Activated T-cell treated with anti-CD3 and anti-CD28 coated beads for 1 hour (primary cell): Measurements from ENCODE around the gene ZNF287.
"Not testable (repeated sequence)": the region's sequence is repeated elsewhere in the genome, so short reads cannot be mapped to it uniquely, and the experiment has no call there.

Experiments
- DNase-seq: peaks from one replicate; pipeline ENCODE4 v3.0.0-alpha.2; 2020; ENCODE audit warnings: low read depth

ZNF287 gene

DNA sequence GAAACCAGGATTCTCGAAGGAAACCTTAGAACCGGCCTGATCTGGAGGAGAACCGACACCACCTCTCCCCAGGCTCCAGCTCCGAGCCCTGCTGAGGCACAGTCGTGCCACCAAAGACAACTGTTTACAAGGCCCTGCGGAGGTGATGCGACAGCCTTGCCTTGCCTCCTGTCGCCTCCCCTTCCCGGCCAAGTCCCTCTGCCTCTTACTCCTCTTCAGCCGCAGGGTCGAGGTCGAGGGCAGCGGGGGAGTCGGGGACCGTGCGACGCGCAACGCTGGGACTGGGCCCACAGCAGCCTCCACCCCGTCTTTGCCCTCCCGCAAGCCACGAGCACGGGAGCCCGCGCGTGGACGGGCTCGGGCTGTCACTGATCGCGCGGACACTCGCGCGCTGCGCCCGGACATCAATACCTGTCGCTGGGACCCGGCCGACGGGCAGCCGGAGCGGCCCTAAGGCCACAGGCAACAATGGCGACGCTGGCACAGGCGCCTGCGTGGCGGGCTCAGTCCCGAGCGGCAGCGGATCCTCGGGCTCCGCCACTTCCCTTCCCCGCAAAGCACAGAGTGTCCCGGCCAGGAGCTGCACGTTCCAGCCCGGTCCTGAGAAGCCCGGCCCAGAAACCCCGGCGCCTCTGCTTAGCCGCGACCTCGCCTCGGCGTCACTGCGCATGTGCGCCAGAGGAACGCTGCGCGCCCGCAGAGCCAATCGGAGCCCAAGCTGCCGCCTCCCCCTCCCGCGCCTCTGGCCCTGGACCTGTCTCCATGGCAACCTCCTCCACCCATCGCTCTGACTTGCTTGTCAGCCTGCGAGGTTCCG lies at the start of gene ZNF287:
ZNF287 (minus strand) TSS at position 664 of the 817 bp plus-strand sequence. CDS start 1,473 bp downstream, outside the sequence.
- DNase-seq, result peak; percentile 87

DNA sequence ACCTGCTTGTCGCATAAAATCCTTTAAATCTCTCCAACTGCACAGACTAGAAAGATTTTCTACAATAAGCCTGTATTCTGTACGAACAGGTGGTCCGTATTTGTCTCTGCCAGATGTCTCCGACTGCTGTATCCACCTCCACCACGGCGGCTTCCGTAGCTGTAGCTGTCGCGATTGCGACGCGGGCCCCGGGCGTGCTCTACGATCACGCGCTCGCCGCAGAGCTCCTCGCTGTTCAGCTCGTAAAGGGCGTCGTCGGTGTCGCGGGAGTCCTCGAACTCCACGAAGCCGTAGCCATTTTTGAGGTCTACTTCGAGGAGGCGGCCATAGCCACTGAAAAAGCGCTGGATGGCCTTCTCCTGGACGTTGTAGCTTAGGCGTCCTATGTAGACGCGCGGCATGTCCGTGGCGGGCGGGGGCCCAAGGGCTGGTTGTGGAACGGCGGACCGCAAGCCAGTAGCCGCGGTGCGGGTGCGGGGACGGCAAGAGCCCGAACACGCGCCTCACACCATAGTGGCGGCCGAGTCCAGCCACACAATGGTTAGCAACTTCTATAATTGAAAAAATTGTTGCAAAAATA lies 48.6 kb upstream of the ZNF287 start:
- no peak for DNase-seq

DNA sequence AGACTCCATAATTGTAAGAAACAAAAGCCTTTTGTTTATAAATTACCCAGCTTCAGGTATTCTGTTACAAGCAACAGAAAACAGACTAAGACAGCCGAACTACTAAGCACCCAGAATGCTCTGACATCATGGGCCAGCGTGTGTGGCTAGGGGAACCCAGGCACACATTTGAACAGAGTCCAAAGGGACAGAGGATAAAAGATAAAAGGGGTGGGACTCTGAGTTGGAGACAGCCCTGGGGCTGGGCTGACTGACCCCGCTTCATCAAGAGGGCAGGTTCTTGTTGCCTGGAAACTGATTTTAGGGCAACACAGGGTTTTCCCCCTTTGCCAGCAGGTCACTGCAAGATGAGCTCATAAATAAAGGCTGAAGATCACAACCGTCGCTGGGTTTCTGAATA lies 30.5 kb upstream of the ZNF287 start:
- DNase-seq, result no peak

DNA sequence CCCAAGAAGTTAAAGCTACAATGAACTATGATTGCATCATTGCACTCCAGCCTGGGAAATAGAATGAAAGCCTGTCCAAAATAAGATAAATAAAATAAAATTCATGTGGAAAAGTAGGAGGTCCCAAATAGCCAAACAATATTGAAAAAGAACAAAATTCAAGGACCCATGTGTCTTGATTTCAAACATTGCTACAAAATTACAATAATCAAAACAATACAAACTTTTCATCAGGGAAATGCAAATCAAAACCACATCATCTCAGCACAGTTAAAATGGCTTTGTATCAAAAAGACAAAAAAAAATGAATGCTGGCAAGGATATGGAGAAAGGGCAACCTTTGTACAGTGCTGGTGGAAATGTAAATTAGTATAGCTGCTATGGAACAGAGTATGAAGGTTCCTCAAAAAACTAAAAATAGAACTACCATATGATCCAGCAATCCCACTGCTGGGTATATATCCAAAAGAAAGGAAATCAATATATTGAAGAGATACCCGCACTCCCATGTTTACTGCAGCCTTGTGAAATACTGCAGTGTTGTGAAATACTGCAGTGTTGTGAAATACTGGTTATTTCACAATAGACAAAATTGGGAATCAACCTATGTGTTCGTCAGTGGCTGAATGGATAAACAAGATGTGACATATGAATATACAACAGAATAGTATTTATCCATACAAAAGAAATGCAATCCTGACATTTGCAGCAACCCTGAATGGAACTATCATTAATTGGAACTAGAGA lies 24.5 kb upstream of the ZNF287 start:
- DNase-seq, result no peak

DNA sequence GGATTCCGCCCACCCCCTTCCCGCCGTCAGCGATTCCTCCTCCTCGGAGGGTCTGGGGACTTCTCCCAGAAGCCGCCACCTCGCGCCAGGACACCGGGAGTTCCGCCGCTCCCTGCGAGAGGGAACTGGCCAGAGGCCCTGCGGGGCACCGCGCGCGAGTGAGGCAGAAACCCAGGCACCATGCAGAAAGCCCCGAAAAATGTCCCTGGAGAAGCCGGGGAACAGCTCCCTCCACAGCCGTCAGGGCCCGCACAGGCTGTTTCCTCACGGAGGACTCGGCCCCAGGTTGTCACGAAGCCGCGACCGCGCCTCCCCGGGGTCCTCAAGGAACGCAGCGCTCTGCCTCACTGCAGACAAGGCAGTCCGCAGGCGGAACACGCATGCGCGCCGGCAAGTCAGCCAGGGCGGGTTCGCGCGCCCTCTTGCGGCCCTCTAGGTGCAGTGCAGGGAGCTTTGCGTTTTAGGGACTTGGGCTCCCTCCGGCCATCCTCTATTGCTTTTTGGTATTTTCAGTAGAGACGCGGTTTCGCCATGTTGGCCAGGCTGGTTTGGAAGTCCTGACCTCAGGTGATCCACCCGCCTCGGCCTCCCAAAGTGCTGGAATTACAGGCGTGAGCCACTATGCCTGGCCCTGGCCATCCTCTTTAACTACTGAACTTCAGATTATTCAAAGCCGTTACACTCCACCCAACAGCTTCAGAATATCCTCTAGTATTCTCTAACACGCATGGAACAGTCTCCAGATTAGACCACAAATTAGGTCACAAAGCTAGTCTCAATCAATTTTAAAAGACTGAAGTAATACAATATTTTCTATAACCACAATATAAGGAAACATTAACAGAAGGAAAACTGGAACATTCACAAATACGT lies 20.3 kb upstream of the ZNF287 start:
- DNase-seq, result peak; percentile 91

DNA sequence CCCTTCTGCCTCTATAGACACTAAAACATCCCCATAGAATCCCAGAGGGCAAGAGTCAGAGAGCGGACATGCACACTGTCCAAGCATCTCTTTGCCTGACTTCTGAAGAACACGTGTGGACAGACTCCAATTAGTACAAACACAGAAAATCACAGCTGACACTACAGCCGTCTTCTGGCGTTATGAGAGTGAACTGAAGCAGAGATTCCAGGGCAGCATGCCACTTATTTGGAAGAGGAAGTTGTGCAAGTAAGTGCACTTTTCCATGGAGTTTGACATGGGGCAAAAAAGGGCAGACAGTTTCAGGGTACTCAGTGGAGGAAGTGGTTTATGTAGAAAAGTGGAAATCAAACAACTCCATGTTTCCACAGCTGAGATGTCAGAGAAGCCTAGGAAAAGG lies 16.8 kb upstream of the ZNF287 start:
- no peak for DNase-seq

DNA sequence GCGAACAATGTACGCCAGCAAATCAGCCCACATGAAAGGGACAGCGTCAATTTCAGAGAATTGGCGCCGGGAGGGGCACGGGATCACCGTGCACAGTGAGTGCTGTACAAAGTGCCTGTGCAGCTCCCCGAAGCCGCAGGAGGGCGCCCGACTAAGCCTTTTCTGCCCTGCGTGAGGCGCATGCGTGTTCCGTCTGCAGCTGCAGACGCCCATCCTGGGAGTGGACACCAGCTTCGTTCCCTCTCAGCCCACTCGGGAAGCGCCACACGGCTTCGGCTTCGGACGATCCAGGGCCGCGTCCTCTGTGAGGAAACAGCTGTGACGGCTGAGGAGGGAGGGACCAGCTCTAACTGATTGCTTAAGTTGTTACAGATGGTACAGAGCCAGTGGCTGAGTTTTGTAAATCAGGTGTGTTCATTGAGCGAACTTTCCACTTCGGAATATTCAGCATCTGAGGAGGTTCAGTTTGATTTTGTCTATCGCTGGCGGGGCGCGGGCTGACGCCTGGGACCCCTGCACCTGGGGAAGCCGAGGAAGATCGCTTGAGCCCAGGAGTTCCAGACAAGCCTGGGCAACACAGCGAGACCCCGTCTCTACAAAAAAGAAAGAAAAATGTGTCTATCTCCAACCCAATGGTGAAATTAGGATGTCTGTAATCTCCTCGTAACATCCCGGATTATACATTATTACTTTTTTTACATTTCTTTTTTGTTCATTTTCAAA lies 15.4 kb upstream of the ZNF287 start:
- DNase-seq, result peak; percentile 91

DNA sequence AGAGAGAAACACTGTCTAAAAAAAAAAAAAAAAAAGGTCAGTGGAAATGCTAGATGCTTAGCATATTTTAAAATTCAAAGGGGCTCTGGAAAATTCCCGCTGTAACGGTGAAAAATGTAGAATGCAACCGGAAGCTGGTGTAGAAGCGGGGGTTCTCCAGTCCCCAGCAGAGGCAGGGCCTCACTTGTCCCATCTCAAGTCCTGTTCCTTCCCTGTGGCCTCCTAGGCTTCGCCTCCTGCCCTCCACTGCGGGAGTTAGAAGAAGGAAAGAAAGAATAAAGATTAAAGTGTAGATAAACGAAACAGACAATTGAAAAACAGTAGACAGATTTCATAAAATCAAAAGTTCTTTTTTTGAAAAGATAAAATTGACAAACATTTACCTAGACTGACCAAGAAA lies 14.8 kb upstream of the ZNF287 start:
- DNase-seq, result no peak

DNA sequence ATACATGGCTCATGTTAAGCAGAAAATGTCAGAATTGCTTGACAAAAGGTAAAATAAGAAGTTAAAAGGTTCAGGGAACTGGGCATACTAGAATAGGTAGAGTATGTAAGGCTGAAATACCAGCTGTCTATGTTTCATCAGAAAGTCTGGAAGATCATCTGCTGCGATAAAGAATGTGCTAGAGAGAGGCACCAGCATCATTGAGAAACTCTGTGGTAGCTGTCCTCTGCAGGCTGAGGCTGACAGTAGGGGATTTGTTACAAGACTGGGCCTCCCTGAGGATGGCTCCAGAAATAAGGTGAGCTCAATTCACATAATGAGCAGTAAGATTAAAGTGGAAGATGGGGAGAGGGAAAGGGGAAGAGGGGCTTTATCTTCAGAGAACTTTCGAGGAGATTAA lies 4.5 kb upstream of the ZNF287 start:
- DNase-seq, result no peak

DNA sequence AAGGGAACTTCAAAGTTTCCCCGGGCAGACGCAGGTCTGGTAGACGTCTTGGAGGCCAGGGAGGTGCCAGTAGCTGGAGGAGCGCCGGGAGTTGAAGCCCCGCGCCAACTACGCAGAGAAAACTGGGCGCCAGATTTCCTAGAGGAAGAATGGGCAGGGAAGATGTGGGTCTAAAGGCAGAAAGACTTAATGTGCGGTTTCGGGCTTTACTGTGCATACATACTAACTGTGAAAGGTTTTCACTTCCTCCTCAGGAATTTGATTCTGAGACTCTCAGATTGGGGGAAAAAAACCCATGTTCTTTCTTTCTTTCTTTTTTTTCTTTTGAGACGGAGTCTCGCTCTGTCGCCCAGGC lies 331 bp upstream of the ZNF287 start:
- no peak for DNase-seq

DNA sequence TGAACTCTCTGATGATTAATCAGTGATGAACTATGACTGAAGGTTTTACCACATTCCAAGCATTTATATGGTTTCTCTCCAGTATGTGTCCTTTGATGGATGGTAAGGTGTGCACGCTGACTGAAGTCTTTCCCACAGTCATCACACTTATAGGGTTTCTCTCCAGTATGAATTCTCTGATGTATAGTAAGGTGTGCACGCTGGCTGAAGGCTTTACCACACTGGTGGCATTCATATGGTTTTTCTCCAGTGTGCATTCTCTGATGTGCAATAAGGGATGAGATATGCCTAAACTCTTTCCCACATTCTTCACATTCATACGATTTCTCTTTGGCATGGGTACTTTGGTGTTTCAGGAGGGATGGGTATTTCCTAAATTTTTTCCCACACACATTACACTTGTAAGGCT lies 16.4 kb downstream of the ZNF287 start:
- DNase-seq, result no peak

DNA sequence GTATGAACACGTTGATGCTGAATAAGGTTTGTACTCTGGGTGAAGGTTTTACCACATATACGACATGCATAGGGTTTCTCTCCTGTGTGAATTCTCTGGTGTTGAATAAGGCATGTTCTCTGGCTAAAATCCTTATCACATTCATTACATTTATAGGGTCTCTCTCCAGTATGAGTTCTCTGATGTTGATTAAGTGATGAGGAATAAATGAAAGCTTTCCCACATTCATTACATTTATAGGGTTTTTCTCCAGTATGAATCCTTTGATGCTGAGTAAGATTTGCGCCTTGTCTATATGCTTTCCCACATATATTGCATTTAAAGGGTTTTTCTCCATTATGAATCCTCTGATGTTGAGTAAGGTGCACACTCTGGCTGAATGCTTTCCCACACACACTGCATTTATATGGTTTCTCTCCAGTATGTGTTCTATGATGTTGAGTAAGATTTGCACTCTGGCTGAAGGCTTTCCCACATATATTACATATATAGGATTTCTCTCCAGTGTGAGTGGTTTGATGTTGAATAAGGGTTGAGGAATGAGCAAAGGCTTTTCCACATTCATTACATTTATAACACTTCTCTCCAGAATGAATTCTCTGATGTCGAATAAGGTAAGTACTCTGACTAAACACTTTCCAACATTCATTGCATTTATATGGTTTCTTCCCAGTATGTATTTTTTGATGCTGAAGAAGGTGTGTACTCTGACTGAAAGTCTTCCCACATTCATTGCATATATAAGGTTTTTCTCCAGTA lies 16.9 kb downstream of the ZNF287 start:
- DNase-seq, result no peak

DNA sequence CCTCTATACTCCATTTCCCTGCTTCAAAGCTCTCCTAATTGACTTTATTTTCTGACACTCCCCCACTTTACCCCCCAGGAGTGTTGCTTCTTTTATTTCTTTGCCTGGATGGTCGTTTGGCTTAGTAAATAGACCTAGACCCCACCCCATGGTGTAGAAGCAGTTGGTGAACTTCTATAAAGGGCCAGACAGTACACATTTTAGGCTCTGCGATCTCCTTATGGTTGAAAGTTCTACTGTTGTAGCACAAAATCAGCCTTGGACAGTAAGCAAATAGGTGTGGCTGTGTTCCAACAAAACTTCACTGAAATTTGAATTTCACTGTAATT lies 31.9 kb downstream of the ZNF287 start:
- DNase-seq, result no peak

DNA sequence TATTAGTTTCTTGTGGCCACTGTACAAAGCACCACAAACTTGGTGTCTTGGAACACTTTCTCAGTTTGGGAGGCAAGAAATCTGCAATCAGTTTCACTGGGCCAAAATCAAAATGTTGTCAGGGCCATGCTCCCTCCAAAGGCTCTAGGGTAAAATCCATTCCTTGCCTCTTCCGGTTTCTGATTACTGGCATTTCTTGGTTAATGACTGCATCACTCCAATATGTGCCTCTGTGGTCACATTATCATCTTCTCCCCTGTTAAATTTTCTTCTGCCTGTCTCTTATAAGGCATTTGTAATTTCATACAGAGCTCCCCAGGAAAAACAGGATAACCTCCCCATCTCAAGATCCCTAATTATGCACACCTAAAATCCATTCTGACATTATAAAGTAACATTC lies 34.8 kb downstream of the ZNF287 start:
- no peak for DNase-seq

DNA sequence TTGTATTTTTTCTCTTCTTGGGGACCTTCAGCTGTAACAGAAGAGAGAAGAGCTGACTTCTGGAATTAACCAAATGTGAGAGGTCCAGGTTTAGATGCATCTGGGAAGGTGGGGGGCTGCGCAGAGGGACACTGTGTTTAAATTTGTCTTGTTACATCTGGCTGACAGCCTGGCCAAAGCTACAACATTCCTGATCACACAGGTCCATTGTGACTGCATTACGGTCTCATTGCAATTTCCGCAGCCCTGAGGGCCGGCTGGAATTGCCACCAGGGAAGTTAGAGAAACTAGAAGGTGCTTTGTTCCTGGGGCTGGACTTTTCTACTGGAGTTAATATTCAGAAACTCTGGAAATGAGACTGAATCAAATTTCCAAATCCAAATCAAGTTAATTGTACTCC lies 39.1 kb downstream of the ZNF287 start:
- DNase-seq, result no peak

DNA sequence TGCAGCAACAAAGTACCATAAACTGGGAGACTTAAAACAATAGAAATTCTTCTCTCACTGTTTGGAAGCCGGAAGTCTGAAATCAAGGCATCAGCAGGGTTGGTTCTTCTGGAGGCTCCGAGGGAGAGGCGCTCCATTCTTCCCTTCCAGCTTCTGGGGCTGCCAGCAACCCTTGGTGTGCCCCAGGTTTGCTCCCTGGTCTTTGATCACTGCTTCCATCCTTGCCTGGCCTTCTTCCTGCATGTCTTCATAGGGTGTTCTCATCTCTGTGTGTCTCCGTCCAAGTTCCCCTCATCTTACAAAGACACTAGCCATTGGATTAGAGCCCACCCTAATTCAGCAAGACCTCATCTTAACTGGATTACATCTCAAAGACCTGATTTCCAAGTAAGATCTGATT lies 41.7 kb downstream of the ZNF287 start:
- no peak for DNase-seq

DNA sequence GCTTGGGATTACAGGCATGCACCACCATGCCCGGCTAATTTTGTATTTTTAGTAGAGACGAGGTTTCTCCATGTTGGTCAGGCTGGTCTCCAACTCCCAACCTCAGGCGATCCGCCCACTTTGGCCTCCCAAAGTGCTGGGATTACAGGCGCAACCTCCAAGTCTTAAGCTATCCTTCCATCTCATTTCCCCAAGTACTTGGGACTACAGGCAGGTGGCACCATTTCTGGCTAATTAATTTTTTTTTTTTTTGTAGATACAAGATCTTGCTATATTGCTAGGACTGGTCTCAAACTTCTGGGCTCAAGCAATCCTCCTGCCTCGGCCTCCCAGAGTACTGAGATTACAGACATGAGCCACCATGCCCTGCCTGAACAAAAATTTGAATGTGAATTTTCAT lies 43.4 kb downstream of the ZNF287 start:
- DNase-seq, result not testable (repeated sequence)

DNA sequence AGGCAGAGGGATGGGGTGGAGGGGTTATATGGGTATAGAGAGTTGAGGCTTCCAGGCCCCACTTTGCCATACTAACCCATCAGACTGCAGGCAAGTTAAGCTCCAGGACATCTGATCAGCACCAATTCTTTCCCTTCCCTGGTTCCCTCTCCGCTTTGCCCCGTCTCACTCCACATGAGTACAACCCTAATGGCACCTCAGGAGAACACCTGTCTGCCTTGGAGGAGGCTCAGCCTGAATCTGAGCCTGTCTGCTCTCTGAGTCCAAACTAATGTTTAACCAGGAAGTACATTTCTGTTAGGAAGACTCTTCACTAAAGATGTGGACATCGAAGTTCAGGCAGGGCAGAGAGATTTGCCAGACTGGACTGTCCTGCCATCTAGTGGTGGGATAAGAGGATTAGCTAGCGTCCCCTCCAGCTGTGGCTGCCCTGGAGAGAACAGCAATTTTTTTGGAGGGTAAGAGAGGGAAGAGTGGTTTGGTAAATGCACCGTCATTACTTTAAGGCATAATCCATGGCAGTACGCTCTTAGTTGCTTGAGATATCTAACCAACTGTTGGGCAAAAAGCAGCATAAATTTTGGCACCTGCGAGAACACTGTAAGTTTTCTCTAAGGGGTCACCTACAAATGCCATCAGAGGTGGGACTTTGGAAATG lies 47.8 kb downstream of the ZNF287 start:
- peak; percentile 33 for DNase-seq

DNA sequence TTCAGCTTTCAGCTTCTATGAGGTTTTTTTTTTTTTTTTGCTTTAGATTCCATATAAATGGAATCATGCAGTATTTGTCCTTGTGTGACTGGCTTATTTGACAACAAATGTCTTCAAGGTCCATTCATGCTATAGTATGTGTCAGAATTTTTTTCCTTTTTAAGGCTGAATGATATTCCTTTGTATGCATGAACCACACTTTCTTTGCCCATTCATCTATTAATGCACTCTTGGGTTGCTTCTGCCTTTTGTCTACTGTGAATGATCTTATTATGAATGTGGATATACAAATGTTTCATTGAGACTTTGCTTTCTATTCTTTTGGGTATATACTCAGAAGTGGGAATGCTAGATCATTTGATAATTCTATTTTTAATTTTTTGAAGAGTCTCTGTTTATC lies 50.0 kb downstream of the ZNF287 start:
- DNase-seq, result no peak

DNA sequence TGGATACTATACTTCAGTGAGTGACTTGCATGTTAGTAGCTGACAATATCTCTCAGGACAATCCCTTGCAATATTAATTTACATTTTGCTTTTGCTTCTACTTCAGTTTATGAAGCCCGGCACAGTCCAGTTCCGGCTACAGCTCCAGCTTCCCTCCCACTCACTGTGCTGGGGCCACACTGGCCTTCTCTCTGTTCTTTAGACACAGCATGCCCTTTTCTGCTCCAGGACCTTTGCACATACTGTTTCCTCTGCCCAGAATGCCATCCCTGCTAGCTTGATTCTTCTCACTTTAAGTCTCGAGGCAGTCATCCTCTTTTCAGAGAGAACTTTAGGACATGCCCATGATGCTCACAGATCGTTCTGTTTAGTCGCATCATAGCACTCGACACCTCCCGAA lies 51.5 kb downstream of the ZNF287 start:
- no peak for DNase-seq
